ENCODE results near the gene OSBP.
"Not testable (repeated sequence)": the region's sequence is repeated elsewhere in the genome, so short reads cannot be mapped to it uniquely, and the experiment has no call there.

Gene OSBP

GRCh38 chr11:59553323-59553722 lies 62.3 kb downstream of the OSBP start:
- no peak for DNase-seq (ENCODE audit: low read depth)

- DNase-seq (ENCODE audit: low read depth) = no peak
Observed at GRCh38 chr11:59552844-59553243, 62.7 kb downstream of the OSBP start.

GRCh38 chr11:59551659-59552521 lies 63.7 kb downstream of the OSBP start:
- no peak for DNase-seq (ENCODE audit: low read depth)

GRCh38 chr11:59550842-59551658 lies 64.5 kb downstream of the OSBP start:
- peak; percentile 73 for DNase-seq (ENCODE audit: low read depth)

DNA sequence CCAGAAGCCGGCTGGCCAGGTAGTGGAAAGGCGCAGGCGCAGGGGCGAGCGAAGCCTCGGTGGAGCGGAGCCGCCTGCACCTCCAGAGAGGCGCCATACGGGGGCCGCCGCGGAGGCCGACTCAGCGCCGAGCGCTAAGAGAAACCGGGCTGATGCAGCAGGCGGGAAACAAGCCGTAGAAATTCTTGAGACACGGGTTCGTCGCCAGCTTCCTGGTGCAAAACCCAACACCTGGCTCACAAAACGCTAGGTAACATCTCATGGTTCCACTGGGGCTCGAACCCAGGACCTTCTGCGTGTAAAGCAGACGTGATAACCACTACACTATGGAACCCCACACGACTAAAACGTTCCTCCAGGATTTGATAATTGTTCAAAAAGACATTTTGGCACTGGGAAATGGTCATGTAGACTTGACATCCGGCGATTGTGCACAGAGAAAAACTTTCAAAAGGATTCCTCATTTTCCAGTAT lies 65.2 kb downstream of the OSBP start:
- peak; percentile 67 for DNase-seq (ENCODE audit: low read depth)

DNA sequence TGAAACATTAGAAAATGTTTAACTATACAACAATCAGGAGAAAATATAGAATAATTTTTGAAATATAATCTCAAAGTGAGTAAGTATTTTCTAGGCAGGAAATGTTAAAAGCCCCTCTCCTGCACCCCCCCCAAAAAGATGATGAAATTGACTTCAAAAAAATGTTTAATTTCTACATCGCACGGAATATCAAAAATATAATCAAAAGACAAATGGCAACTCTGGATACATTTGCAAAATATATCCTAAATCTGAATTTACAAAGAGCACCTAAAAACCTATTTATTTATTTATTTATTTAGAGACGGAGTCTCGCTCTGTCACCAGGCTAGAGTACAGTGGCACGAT lies 67.3 kb downstream of the OSBP start:
- DNase-seq (ENCODE audit: low read depth) = no peak

- DNase-seq (ENCODE audit: low read depth) = not testable (repeated sequence)
Observed at GRCh38 chr11:59547605-59548308, 67.8 kb downstream of the OSBP start.

GRCh38 chr11:59545179-59546020 lies 70.2 kb downstream of the OSBP start:
- DNase-seq (ENCODE audit: low read depth) = no peak

DNA sequence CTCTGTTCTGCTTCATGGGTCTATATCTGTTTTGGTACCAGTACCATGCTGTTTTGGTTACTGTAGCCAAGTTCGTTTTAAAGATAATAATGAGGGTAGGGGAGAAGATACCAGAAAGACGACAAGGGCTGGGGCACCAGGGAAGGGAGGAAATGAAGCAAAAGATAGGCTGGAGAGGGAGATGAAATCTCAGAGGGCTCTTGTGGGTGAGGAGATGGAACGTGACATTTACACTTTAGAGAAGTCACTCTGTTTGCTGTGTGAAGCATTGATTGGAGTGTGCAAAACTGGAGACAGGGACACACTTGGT lies 70.8 kb downstream of the OSBP start:
- no peak for DNase-seq (ENCODE audit: low read depth)

GRCh38 chr11:59543713-59544112 lies 71.9 kb downstream of the OSBP start:
- not testable (repeated sequence) for DNase-seq (ENCODE audit: low read depth)

DNA sequence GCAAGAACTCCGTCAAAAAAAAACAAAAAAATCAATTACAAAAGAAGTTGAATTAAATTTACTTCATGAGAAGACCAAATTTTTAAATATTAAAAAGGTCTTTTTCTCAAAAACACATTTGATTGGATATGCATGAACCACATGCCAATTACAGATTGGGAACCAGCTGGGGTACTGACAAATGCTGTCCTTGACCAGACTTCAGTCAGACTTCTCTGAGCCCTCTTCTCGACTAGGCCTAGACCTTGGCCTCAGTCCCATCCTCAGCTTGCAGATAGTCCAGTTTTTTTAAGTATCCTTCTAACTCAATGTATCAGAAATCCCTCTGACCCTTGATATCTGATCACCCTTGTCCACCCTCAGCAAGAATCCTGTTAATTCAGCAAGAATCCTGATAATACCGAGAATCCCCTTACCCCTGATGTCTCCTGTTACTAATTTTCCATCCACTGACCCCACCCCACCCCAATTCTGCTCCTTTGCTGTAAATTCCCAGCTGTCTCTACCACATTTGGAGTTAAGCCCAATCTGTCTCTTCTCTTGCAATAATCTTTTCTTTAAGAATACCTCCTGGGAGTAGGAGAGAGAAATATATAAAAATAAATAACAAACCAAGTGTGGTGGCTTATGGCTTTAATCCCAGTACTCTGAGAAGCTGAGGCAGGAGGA lies 73.3 kb downstream of the OSBP start:
- DNase-seq (ENCODE audit: low read depth) = no peak

- DNase-seq (ENCODE audit: low read depth) = no peak
Observed at GRCh38 chr11:59534676-59535075, 80.9 kb downstream of the OSBP start.

DNA sequence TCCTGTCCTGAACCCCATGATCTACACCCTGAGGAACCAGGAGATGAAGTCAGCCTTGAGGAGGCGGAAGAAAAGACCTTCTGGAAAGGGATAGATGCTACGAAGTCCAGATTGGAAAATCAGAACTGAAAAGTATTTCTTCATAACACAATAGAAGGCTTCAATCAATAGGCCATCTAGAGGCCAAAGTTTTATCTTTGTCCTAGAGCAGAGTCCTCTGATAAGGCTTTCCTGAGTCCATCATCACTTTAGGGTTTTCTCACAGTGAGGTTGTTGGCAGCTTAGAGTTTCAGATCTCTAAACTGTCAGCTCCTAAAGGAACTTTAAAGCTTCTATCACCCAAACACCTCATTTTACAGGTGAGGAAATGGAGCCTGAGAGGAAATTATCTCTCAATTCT lies 83.0 kb downstream of the OSBP start:
- DNase-seq (ENCODE audit: low read depth) = no peak

DNA sequence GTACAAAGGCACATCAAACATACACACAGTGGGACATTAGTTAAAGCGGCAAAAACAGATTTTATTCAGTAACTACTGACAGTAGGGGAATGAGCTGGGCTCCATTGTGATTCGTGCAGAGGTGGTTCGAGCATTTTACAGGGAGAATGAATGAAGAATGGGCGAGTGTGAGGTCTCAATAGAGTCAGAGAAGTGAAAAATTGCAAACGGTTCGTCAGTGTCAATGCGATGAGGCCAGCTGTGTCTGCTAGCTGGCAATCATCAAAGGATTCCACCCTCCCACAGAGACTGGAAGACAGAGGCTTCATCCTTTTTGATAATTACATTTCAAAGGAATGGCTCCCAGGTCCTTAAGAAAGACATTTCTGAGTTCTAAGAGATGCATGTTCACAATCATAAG lies 86.9 kb downstream of the OSBP start:
- DNase-seq (ENCODE audit: low read depth) = no peak

All from stimulated activated CD8-positive, alpha-beta memory T cell treated with anti-CD3 and anti-CD28 coated beads, Interleukin-7, amount 100 ng/mL, for 24 hours (primary cell).